ENCODE data around the gene SNRPA.

DNA sequence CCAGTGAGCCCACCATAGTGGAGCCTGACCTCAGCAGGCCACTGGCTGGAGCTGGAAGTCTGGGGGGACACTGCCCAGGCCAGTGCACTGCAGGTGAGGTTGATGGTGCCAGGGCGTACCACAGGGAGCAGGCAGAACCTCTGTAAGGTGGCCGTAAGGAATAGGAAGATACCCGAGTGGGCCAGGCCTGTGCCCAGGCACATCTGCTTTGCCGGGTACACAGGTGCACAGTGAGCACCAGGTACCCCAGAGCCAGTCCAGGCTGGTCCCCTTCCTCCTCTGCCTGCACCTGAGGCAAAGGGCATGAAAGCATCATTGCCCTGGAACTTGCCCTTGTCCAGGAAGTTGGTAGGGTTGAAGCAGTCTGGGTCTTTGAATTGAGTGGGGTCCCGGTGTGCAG lies 57.5 kb downstream of the SNRPA start:
- TF ChIP-seq POLR2A (IDR thresholded peaks at IDR 0.05; ENCODE audit: low read depth): no peak
- no peak for TF ChIP-seq CTCF (IDR thresholded peaks at IDR 0.05)

All from esophagus muscularis mucosa (tissue), 3 donors.